Eye (tissue), 1 donor: ENCODE results near the gene IFI27L2.
A peak's percentile ranks its signal among the peaks of the same experiment; 100 is the strongest.
"Not testable (repeated sequence)": the region's sequence is repeated elsewhere in the genome, so short reads cannot be mapped to it uniquely, and the experiment has no call there.

Source experiments
- DNase-seq: peaks from one replicate; pipeline ENCODE4 v3.0.0-alpha.2; 2015

The IFI27L2 gene, protein sequence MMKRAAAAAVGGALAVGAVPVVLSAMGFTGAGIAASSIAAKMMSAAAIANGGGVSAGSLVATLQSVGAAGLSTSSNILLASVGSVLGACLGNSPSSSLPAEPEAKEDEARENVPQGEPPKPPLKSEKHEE

GRCh38 chr14:94129111-94129757 is at the start of gene IFI27L2:
Gene IFI27L2, minus strand, starts transcription at chr14:94129604. Its CDS starts 40 bp downstream, at chr14:94129564.
- peak; percentile 88 for DNase-seq

DNA sequence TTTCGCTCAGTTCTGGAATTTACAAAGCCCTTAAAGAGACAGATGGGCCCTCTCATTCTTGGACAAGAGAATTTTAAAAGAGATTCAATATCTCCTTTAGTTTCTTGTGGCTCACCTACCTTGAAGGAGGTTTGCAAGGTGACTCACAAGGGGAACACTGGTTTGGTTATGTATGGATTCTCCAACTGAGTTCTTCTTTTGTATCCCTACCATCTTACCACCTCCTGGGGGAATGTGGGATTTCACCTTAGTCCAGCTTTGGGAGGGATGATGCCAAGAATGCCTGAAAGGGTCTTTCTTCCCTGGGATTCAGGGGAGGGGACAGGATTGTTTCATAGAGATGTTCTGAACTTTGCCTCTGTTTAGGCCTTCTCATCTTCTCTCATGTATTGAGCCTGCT is 48.4 kb upstream of the IFI27L2 start:
- DNase-seq = no peak

DNA sequence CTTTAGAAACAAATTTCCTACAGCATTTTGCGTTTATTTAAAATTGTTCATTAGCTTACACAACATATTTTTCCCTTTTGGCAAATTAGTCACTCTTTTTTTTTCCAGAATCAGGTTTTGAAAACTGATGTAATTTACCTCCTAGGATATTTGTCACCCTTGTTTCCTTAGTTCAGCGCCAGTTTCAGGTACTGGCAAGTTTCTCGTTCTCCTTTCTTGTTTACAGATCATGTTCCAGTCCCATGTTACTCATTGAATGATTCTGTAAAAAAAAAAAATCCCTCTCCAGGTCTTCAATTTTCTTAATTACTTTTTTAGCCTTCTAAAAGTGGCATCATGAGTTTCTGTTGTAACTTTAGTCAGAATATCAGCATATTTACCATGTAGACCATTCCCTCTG is 47.4 kb upstream of the IFI27L2 start:
- no peak for DNase-seq

DNA sequence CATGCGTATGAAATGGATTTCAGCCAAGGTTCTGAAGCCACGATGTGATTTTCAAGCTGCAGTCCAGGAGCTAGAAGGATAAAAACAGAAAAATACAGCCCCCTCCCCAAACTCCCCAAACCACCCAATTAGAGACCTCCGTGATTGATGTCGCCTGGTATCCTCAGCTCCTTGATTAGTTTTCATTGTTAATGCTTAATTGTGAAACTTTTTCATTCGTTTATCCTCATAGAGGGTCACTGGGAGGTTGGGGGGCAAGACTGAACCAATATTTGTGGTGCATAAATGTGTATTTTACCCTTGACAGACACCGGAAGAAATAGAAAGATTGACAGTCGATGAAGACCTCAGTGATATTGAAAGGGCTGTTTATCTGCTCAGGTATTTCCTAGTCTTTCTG is 46.3 kb upstream of the IFI27L2 start:
- DNase-seq = no peak

- peak; percentile 54 for DNase-seq
Measured at GRCh38 chr14:94175011-94175745, 45.8 kb upstream of the IFI27L2 start.

DNA sequence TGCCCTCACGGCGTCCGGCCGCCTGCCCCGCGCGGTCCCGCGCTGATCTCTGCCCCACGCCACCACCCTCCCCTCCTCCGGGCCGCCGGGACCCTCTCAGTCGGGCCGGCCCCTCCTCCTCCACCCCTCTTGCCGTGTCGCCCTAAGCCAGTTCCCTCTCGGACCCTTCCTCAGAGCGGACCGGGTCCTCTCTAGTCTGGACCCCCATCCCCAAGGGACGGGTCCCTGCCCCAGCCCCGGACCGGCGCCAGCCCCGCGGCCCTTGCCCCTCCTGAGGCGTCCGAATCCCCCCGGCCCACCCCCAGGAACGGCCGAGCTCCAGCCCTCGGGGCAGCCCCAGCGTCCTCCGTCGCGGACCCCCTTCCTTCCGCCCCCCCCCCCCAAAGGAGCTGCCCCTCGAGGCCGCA is 45.2 kb upstream of the IFI27L2 start:
- DNase-seq = no peak

DNA sequence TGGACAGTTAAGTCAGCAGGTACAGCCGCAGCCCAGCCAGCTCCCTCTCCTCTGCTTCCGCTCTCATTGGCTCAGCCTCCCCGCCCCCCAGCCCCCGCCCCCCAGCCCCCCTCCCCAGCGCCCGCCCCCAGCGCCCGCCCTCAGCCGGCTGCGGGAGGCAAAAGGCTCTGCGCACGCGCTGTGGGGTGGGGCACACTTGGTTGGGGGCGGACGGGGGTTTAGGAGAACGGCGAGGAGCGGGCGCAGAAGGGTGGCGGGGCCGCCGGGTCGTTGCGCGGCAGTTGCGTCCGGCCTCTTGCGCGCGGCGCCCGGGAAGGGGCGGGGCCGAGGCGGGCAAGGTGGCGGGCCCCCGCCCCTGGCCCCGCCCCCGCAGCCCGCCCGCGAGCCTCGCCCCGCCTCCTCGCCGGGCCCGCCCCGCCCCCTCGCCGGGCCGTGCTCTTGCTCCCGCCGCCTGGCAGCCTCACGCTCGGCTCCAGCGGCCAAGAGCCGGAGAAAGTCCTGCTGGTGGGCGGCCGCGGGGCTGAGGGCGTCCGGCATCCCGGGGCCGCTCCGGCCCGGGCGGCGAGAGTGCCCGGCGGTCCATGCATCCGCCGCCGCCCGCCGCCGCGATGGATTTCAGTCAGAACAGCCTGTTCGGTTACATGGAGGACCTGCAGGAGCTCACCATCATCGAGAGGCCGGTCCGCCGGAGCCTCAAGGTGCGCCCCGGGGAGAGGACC is 44.6 kb upstream of the IFI27L2 start, which contains the start of gene PPP4R4:
PPP4R4 (plus strand) TSS at position 438 of the 719 bp plus-strand sequence; CDS start at position 582, 144 bp downstream.
- peak; percentile 96 for DNase-seq

GRCh38 chr14:94173471-94173884 is 44.1 kb upstream of the IFI27L2 start:
- DNase-seq = no peak

DNA sequence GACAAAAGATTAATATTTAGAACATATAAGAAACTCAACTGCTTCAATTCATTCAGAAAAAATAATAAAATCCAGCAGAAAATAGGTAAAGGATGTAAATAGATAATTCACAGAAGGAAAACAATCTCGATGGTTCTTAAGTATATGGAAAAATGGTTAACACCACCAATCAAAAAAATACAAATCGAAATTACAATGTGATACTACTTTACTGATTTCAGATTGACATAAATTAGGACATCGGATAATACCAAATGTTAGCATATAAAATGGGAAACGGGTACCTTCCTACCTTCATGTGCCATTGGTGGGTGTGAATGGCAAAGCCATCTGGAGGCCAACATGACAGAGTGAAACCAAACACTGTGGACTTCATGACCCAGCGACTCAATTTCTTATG is 43.1 kb upstream of the IFI27L2 start:
- no peak for DNase-seq

DNA sequence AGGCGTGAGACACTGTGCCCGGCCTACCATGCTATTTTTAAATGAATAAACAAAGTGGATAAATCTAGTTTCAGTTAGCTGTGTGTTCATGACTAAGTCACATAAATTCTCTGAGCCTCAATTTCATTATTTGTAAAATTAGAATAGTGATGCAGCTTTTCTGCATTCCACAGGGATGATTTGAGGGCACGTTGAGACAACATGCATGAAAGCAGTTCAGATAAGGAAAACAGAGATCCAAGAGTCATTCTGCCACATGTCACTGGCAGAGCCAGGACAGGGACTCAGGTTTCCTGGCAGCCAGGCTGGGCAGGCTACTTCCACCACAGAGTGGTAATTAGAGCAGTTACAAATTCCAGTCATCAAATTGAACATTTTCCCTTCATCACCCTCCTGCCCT is 41.8 kb upstream of the IFI27L2 start:
- DNase-seq = no peak

- DNase-seq = no peak
Measured at GRCh38 chr14:94170136-94170535, 40.7 kb upstream of the IFI27L2 start.

DNA sequence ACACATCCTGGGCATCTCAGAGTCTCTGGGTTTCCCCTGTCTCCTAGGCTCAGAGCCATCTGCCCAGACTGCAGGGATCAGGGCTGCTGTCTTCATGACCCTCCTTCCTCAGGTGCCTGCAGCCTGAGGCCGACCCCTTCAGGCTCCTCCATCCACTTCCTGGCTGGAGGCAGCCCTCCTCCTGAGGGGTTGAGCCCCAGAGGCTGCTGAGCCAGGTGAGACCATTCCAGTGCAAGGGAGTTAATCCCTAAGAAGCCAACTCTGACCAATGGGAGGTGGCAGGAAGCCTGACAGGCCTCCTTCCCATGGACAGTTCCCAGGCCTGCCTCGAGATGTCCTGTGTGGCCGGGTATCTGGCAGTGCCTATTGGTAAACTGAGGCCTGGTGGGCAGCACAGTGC is 36.3 kb upstream of the IFI27L2 start:
- DNase-seq = no peak

GRCh38 chr14:94164685-94165431 is 35.5 kb upstream of the IFI27L2 start:
- peak; percentile 69 for DNase-seq

GRCh38 chr14:94163796-94164195 is 34.4 kb upstream of the IFI27L2 start:
- no peak for DNase-seq

DNA sequence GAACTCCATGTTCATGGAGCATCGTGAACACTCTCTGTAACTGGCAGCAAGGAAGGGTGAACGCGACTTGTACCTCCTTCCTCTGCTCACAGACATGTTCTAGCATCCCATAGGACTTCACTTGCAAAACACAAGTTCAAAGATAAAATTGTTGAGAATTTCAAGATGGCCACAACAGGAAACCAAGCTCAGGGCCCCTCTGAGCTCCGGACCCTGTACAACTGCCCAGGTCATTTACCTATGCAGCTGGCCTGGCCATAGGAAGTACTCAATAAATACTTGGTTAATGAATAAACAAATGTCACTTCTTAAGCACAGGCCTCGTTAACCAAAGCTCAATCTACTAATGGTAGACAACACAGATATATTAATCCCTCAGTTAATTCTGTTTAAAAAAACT is 33.1 kb upstream of the IFI27L2 start:
- no peak for DNase-seq

DNA sequence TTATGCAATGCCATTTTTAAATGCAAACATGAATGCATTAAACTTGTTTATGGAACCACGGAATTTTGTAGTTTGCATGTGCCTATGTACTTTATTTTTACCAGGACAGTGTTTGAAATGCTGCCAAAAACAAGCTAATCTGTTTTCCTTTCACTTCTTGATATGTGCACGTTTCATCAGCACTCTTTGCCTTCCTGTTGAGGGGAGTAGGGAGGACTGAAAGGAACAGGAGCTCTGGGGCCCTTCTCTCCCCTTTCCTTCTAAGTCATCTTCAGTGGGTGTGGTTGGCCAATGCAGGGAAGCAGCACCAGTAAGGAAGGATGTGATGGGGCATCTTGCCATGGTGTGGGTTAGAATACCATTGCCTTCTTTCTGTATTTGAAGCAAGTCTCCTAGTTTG is 32.6 kb upstream of the IFI27L2 start:
- no peak for DNase-seq

- DNase-seq = no peak
Measured at GRCh38 chr14:94161058-94161457, 31.7 kb upstream of the IFI27L2 start.

DNA sequence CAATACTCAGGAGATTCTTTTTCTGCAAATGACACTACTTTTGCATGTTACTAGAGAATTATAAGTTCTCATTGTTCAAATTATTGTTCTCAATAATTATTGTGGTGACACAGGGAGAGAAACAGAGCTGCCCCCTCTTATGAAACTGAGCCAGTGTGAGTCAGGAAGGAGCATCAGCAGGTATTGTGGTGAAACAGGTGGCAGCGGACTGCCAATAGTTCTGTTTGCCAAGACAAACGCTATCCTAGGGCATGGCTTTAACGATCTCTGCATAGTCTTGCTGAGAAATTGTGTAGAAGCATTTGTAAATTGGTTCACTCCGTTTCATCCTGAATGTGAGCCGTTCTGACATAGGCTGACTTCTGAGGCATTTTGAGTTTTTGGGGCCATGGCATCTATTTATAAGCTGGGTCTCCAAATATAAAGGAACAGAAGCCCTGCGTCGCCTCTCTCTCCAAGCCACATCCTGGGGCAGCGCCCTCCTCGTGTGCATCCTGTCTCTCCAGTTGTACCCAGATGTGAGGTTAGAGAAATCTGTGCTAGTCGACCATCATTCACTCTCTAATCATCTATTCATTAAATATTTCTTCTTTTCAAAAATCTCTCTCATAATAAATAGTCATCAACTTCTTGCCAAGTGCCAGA is 29.0 kb upstream of the IFI27L2 start:
- no peak for DNase-seq

- DNase-seq = no peak
Measured at GRCh38 chr14:94157197-94157596, 27.8 kb upstream of the IFI27L2 start.

DNA sequence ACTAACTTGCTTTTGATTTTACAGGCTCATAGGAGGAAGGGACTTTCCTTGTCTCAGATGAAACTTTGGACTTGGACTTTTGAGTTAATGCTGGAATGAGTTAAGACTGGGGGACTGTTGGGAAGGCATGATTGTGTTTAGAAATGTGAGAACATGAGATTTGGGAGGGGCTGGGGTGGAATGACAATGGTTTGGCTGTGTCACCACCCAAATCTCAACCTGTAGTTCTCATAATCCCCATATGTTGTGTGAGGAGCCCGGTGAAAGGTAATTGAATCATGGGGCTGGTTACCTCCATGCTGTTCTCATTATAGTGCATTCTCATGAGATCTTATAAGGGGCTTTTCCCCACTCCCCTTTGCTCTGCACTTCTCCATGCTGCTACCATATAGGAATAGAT is 26.7 kb upstream of the IFI27L2 start:
- DNase-seq = not testable (repeated sequence)

DNA sequence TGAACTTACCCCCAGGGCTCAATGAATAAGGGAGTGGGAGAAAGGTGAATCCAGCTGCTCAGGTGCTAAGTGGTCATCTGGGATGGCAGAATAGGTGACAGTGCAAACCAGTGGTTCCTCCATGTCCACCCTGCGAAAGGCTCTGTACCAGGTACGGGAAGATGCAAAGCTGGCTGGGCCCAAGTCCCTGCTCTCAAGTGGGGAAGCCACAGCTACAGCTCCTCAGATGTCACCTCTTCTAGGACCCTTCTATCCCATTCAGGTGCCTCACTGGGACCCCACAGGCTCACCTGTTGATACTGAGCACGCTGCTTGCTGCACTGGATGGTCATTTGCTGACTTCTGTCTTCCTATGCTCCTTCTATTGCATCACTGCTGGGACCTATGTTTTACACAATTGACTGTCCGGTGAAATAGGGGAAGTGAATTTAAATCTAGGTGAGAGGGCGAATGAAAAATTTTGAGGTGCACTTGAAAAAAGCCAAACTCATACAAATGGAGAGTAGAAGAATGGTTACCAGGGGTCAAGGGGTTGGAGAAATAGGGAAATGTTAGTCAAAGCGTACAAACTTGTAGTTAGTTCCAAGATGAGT is 24.4 kb upstream of the IFI27L2 start:
- no peak for DNase-seq

- no peak for DNase-seq
Measured at GRCh38 chr14:94152676-94153075, 23.3 kb upstream of the IFI27L2 start.
